GM12872 (cell line): ENCODE data around the gene JAKMIP3.

Source experiments
- TF ChIP-seq, protein P1 (sequence below): IDR thresholded peaks from 3 replicates; pipeline ENCODE4 v1.5.1; 2011; ENCODE audit warnings: low read depth, mild to moderate bottlenecking, low read length, moderate library complexity; ENCODE audit not compliant: insufficient read depth

The JAKMIP3 gene

DNA sequence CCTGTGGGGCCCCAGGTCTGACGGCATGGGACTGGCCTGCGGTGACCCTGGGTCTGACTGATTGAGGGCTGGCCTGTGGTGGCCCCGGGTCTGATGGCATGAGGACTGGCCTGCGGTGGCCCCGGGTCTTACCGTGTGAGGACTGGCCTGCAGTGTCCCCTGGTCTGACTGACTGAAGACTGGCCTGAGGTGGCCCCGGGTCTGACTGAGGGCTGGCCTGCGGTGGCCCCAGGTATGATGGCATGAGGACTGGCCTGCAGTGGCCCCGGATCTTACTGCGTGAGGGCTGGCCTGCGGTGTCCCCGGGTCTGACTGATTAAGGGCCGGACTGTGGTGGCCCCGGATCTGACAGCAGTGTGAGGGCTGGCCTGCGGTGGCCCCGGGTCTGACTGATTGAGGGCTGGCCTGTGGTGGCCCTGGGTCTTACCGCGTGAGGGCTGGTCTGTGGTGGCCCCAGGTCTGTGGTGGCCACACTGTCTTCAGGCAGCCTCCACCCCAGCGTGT lies 10.9 kb downstream of the JAKMIP3 start:
- TF ChIP-seq, protein P1, sequence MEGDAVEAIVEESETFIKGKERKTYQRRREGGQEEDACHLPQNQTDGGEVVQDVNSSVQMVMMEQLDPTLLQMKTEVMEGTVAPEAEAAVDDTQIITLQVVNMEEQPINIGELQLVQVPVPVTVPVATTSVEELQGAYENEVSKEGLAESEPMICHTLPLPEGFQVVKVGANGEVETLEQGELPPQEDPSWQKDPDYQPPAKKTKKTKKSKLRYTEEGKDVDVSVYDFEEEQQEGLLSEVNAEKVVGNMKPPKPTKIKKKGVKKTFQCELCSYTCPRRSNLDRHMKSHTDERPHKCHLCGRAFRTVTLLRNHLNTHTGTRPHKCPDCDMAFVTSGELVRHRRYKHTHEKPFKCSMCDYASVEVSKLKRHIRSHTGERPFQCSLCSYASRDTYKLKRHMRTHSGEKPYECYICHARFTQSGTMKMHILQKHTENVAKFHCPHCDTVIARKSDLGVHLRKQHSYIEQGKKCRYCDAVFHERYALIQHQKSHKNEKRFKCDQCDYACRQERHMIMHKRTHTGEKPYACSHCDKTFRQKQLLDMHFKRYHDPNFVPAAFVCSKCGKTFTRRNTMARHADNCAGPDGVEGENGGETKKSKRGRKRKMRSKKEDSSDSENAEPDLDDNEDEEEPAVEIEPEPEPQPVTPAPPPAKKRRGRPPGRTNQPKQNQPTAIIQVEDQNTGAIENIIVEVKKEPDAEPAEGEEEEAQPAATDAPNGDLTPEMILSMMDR: no peak

DNA sequence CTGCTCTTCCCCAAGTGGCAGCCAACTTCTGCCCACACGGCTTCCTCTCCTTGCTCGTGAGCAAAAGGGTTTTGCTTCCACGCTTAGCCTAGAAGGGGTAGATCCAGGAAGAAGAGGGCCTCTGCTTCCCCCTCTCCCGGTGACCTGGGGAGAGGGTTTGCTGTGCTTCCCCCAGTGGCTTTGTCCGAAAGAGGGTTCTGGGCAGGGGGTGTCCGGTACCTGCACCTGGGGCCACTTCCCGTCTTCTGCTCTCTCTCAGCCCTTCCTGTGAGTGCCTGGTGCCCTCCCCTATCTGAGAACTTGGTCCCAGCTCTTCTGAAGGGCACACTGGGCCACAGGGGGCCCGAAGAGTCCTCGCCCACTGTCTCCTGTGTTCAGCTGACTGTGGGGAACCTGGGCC lies 11.3 kb downstream of the JAKMIP3 start:
- TF ChIP-seq, protein P1: no peak

DNA sequence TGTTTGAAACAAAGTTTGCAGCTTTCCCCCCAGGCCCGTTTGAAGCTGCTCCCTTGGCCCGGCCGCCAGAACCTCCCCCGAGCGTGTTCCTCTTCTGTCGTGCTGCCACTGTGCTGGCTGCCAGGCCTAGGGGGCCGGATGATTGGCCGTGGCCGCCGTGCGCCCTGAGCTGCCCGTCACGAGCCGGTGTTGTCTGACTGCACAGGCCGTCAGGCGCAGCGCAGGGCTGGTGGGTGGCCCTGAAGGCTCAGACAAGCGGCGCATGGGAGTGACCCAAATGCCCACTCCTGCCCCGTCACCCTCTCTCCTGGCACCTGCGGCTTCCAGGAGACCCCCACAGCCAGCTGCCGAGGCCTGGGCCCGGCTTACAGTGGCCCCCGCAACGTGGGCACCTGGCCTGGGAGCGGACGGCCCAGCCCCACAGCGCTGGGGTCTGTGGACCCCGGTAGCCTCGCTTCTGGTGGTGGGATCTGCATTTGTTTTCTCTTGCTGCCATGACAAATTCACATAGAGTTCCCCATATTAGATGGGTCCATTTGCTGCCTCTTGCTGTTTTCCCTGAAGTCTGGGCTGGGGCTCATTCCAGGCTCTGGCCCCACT lies 13.1 kb downstream of the JAKMIP3 start:
- TF ChIP-seq, protein P1: no peak

DNA sequence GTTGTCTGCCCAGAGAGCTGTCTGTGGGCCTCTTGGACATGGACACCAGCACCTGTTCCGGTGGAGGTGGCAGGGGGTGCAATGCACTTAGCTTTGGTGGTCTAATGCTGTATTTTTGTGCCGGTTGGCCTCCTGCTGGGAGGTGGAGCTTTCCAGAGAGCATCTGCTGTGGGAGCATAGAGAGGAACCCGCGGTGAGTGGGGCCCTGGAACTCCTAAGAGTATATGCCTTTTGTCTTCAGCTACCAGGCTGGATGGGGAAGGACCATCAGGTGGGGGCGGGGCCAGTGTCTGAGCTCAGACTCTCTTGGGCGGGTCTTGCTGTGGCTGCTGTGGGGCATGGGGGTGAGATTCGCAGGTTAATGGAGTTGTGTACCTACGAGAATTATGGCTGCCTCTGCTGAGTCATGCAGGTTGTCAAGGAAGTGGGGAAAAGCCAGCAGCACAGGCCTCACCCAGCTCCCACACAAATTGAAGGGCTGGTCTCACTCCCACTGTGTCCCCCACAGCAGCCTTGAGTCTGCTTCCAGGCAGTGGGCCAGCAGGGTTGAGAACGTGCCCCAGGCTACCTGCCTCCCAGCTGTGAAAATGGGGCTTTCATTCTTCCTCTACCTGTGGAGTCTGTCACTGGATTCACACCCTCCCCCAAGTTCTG lies 29.0 kb downstream of the JAKMIP3 start:
- TF ChIP-seq, protein P1: no peak

DNA sequence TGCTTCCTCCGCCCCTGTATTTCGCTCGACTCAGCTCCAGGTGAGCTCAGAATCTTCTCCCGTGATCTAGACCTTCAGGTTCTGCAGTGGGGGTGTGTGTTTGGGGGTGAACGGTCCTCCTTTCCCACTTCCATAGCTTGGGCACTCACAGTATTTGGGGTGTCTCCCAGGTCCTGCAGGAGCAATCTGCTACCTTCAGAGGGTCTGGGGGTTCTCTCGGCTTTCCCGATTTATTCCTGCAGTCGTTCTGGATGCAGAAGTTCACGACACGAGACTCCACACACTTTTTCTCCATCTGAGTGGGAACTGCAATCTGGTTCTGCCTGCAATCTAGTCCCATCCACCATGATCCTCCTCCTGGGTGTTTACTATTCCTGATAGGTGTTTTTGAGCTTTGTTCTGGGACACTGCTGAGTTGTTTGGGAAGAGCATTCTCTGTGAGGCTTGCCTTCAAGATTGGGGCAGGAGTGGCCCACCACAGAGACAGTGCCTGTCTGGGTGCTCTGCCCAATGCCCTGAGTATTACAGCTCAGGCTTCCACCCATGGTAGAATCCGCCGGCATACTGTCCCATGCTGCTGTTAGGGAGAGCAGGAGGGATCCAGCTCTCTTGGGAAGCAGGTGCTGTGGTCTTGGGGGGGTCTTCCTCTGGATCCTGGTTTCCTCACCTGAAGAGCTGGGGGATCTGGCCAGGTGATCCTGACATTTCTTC lies 29.8 kb downstream of the JAKMIP3 start:
- TF ChIP-seq, protein P1: no peak

DNA sequence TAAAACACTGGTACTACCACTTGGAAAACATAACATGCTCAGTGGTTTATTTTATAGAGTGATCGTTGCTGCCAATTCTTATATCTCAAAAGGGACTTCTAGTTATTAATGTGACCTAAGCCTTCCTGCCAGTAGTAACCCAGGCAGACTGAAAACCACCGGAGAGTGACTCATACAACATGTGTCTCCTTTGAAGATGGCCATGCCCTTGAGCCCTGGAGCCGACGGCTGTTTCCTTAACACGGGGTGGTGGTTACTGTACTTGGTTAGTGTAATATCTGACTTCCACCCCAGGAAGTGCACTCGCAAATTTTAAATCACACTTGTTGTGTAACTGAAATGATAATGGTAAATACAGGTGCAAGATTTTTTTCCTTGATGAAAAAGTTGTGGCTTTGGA lies 30.5 kb downstream of the JAKMIP3 start:
- TF ChIP-seq, protein P1: no peak

DNA sequence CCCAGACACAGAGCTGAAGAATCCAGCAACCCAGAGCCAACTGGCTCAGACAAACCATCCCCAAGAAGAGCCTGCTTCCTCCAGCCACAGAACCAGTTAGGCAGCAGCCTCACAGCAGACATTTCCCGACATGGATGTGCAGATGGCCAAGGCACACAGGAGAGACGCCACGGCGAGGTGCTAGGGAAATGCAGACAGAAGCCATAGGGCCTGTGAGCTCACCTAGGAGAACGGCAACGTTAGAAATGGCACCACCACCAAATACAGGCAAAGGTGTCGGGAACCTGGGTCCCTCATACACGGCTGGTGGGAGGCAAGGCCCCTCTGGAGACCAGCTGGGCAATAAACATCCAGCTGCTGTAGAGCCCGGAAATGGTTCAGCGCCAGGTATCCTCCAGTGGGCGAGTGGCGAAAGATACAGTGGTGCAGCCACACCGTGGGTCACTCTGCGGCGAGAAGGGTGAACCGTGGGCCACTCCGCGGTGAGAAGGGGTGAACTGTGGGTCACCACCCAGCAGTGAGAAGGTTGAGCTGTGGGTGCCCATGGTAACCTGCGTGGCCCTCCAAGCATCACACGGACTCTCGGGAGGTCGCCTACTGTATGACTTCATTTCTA lies 31.2 kb downstream of the JAKMIP3 start:
- TF ChIP-seq, protein P1: no peak
